ENCODE results near the gene RBSN. TPM values are rescaled to one million over a fixed set of nuclear protein-coding genes. Genes with fewer than 3 reads are reported as not detected.

RBSN gene
- total RNA-seq, 3 donors from 2014 or later: 16.5 to 36.8 (median 18.2) TPM

DNA sequence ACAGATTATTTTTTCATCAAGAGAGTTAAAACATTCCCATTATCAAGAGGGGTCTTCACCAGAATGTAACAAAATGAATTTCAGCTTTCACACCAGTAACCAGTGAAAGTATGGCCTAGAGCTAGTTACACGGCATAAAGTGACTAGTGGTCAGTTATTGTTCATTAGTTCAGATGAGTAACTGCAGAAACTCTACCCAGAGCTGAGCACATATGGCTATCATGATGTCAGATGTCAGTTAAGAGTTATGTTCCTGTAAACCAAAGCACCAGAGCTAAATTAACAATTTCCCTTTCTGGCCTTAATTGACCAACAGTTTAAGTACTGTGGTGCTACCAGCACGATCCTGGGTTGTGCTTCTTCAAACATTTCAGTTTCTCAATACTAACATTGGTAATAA is 27.2 kb downstream of the RBSN start:
- DNase-seq (no peak), ATAC-seq (no peak)
- TF ChIP-seq, protein P1, sequence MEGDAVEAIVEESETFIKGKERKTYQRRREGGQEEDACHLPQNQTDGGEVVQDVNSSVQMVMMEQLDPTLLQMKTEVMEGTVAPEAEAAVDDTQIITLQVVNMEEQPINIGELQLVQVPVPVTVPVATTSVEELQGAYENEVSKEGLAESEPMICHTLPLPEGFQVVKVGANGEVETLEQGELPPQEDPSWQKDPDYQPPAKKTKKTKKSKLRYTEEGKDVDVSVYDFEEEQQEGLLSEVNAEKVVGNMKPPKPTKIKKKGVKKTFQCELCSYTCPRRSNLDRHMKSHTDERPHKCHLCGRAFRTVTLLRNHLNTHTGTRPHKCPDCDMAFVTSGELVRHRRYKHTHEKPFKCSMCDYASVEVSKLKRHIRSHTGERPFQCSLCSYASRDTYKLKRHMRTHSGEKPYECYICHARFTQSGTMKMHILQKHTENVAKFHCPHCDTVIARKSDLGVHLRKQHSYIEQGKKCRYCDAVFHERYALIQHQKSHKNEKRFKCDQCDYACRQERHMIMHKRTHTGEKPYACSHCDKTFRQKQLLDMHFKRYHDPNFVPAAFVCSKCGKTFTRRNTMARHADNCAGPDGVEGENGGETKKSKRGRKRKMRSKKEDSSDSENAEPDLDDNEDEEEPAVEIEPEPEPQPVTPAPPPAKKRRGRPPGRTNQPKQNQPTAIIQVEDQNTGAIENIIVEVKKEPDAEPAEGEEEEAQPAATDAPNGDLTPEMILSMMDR (IDR thresholded peaks at IDR 0.05): no peak
- intact Hi-C loops (cut with DNase I, micrococcal nuclease): no loop called here
- no peak overlapping the region for H3K4me3 ChIP-seq
- H3K36me3 ChIP-seq (ENCODE audit: low read depth): peaks cover 17% of the 10 kb centered on the region
- no peaks in the 10 kb centered on the region for H3K4me1 ChIP-seq (ENCODE audit: low read depth)
- no peaks in the 10 kb centered on the region for H3K9me3 ChIP-seq

DNA sequence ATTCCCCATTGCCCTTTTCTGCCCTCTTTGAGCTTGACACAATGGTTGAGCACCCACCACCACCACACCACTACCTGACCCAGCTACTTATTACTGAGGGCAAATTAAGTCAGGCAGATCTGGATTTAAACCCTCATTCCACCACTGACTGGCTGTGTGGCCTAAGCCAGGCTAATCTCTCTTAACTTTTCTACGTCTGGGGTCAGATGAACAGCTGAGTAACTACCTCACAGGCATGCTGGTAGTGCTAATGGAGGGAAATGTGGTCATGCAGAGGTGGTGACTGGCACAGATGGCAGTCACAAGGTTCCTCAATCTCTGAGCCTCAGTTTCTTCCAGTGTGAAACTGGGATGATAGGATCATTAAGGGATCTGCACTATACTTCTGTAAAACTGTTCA is 29.5 kb downstream of the RBSN start:
- Histone ChIP-seq H3K4me1 (ENCODE audit: low read depth) (no peaks in the 10 kb centered on the region), H3K36me3 (ENCODE audit: low read depth) (peaks cover 11% of the 10 kb centered on the region), H3K4me3 (no peak overlapping the region), H3K9me3 (no peaks in the 10 kb centered on the region)
- ATAC-seq: no peak
- no peak for DNase-seq
- TF ChIP-seq, protein P1 (IDR thresholded peaks at IDR 0.05): no peak
- intact Hi-C loops (cut with DNase I, micrococcal nuclease): no loop called here

GRCh38 chr3:15066467-15066866 is 32.5 kb downstream of the RBSN start:
- ATAC-seq (no peak), DNase-seq (no peak)
- intact Hi-C loops (cut with DNase I, micrococcal nuclease): no loop called here

DNA sequence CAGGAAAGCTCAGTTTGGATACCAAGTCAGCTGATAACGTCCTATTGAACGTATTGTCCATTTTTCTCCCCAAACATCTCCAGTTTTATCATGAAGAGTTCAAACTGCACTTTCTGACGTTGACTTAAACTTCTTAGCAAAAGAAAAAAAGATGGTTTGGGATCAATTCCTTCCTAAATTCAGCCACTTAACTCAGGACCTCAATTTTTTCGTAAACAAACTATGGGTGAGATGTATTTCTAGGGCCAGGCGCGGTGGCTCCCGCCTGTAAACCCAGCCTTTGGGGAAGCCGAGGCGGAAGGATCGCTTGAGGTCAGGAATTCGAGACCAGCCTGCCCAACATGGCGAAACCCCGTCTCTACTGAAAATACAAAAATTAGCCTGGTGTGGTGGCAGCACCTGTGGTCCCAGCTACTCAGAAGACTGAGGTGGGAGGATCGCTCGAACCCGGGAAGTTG is 33.4 kb downstream of the RBSN start:
- intact Hi-C loops (cut with DNase I, micrococcal nuclease): no loop called here

More at GRCh38 chr3:15066467-15066866, 32.5 kb downstream of the RBSN start:
- no peaks in the 10 kb centered on the region for H3K36me3 ChIP-seq (ENCODE audit: low read depth)
- H3K9me3 ChIP-seq: no peaks in the 10 kb centered on the region
- TF ChIP-seq, protein P1 (IDR thresholded peaks at IDR 0.05): no peak
- H3K4me3 ChIP-seq: no peak overlapping the region
- H3K4me1 ChIP-seq (ENCODE audit: low read depth): peaks cover 14% of the 10 kb centered on the region

DNA sequence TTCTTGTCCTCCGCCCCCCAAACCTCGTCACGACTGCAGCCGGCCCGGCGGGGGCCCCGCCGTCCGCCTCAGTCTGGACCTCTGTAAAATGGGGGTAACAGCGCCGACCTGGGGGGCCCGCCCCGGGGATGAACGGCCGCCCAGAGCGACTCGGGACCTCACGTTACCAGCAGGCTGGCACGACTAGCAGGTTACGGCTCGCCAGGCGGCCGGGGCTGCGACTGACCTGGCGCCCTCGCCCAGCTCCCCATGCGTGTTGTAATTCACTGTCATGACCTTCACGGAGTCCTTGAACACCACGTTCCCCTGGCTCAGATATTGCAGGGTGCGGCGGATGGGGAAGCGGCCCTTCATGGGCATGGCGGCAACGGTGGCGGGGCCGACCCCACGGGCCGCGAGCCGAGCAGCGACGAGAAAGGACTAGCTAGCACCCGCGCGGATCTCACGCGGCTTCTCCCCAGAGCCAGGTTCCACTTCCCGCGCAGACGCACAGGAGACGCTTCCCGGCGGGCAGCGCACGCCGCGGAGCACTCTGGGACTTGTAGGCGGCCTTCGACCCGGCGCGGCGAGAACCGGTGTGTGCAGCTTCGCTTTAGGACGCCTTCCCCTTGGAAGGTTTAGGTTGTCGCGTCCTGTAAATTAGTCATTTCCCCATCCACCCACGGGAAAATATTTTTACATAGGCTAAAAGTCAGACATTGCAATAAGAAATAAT is 34.0 kb downstream of the RBSN start, which contains the start of gene MRPS25:
TSS of gene MRPS25 (minus strand) at position 481 of the 715 bp plus-strand sequence. CDS start at position 360, 121 bp downstream.
- TF ChIP-seq, protein P1 (IDR thresholded peaks at IDR 0.05): no peak
- intact Hi-C loops (cut with DNase I, micrococcal nuclease): no loop called here
- Histone ChIP-seq H3K4me3 (peak within 1 kb of the TSS; percentile 80), H3K36me3 (ENCODE audit: low read depth) (no peaks in the 10 kb centered on the region), H3K9me3 (no peaks in the 10 kb centered on the region), H3K4me1 (ENCODE audit: low read depth) (peaks cover 14% of the 10 kb centered on the region)
- DNase-seq (peak; percentile 92 to 94 (median 93)), ATAC-seq (peak; percentile 99)

More for the DNA sequence above, 33.4 kb downstream of the RBSN start:
- ATAC-seq: no peak
- no peaks in the 10 kb centered on the region for H3K36me3 ChIP-seq (ENCODE audit: low read depth)
- peak in 1 of 3 donors; percentile 16 for DNase-seq
- no peaks in the 10 kb centered on the region for H3K9me3 ChIP-seq
- TF ChIP-seq, protein P1 (IDR thresholded peaks at IDR 0.05): no peak
- peaks cover 14% of the 10 kb centered on the region for H3K4me1 ChIP-seq (ENCODE audit: low read depth)
- no peak overlapping the region for H3K4me3 ChIP-seq

All from mucosa of descending colon (tissue), 3 donors.